ENCODE measurements around the gene RNU6-1.

Gene RNU6-1

GRCh38 chr15:67852418-67852817, 12.6 kb upstream of the RNU6-1 start:
- in situ Hi-C loops (cut with MboI; ENCODE audit: low sequenced_read_pairs, unreplicated experiment) = loop anchor here (25.0 kb wide), 2 partner anchors 210 to 310 kb away; partner anchors contain the start of gene PIAS1
- TF ChIP-seq CTCF (IDR thresholded peaks at IDR 0.05; ENCODE audit: borderline replicate concordance, control extremely low read depth, extremely low read depth, insufficient read depth, missing control alignments) = no peak

GRCh38 chr15:67850994-67851571, 11.2 kb upstream of the RNU6-1 start:
- TF ChIP-seq CTCF (IDR thresholded peaks at IDR 0.05; ENCODE audit: borderline replicate concordance, control extremely low read depth, extremely low read depth, insufficient read depth, missing control alignments) = no peak
- no peak for DNase-seq (ENCODE audit: low spot score)
- in situ Hi-C loops (cut with MboI; ENCODE audit: low sequenced_read_pairs, unreplicated experiment) = loop anchor here (25.0 kb wide), 2 partner anchors 211 to 311 kb away; partner anchors contain the start of gene PIAS1

More at GRCh38 chr15:67852418-67852817, 12.6 kb upstream of the RNU6-1 start:
- DNase-seq (ENCODE audit: low spot score) = no peak

- DNase-seq (ENCODE audit: low spot score) = no peak
- in situ Hi-C loops (cut with MboI; ENCODE audit: low sequenced_read_pairs, unreplicated experiment) = loop anchor here (25.0 kb wide), 2 partner anchors 212 to 312 kb away; partner anchors contain the start of gene PIAS1
- no peak for TF ChIP-seq CTCF (IDR thresholded peaks at IDR 0.05; ENCODE audit: borderline replicate concordance, control extremely low read depth, extremely low read depth, insufficient read depth, missing control alignments)
Observed at GRCh38 chr15:67850336-67850735, 10.5 kb upstream of the RNU6-1 start.

GRCh38 chr15:67849538-67849937, 9.7 kb upstream of the RNU6-1 start:
- no peak for DNase-seq (ENCODE audit: low spot score)
- TF ChIP-seq CTCF (IDR thresholded peaks at IDR 0.05; ENCODE audit: borderline replicate concordance, control extremely low read depth, extremely low read depth, insufficient read depth, missing control alignments) = no peak
- in situ Hi-C loops (cut with MboI; ENCODE audit: low sequenced_read_pairs, unreplicated experiment) = loop anchor here (25.0 kb wide), 1 partner anchor 912 kb away; no protein-coding TSS in a partner anchor

GRCh38 chr15:67845974-67846373, 6.1 kb upstream of the RNU6-1 start:
- TF ChIP-seq CTCF (IDR thresholded peaks at IDR 0.05; ENCODE audit: borderline replicate concordance, control extremely low read depth, extremely low read depth, insufficient read depth, missing control alignments) = no peak
- in situ Hi-C loops (cut with MboI; ENCODE audit: low sequenced_read_pairs, unreplicated experiment) = loop anchor here (25.0 kb wide), 1 partner anchor 909 kb away; no protein-coding TSS in a partner anchor
- DNase-seq (ENCODE audit: low spot score) = no peak

- no peak for TF ChIP-seq CTCF (IDR thresholded peaks at IDR 0.05; ENCODE audit: borderline replicate concordance, control extremely low read depth, extremely low read depth, insufficient read depth, missing control alignments)
- no peak for DNase-seq (ENCODE audit: low spot score)
- in situ Hi-C loops (cut with MboI; ENCODE audit: low sequenced_read_pairs, unreplicated experiment) = loop anchor here (25.0 kb wide), 1 partner anchor 906 kb away; no protein-coding TSS in a partner anchor
Observed at GRCh38 chr15:67843571-67844387, 3.9 kb upstream of the RNU6-1 start.

Data from GM13976 (cell line).